ENCODE data around the gene ETV4.

Gene ETV4

DNA sequence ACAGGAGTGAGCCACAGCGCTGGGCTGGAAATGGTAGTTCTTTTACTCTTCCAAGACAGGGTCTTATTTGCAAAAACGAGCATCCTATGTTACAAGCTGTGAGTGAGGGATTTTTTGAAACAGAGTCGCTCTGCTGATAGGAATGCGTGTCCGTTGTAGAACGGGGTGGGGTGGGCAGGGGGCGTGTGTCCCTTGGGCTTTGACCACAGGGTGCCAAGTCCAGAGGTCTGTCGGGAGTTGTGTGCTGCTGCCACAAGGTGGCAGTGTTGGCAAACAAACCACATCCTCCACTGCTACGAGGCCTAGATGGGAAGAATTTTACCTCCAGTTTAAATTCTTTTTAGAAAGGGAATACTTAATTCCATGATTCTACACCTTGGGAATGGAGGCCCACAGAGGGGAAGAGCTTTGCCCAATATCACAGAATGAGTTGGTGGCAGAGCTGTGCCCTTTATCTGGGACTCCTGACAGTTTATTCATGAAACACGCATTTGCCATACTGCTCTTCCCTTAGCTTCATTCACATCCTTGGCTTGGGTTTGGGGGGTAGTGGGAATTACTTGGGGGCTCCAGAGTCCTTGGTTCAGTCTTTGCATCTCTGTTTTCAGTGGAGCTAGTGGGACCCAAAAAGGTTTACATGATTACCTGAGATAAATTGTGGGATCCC lies 30.6 kb upstream of the ETV4 start:
- H2AFZ ChIP-seq (ENCODE audit: low read length), result no peak overlapping the region
- H3K36me3 ChIP-seq (ENCODE audit: insufficient read depth, low read length), result no peaks in the 10 kb centered on the region
- no peaks in the 10 kb centered on the region for H3K79me2 ChIP-seq (ENCODE audit: insufficient read depth, low read length)
- H3K9me2 ChIP-seq (replicated peaks; ENCODE audit: low read depth, low read length), result no peaks in the 10 kb centered on the region
- H3K27me3 ChIP-seq (ENCODE audit: insufficient read depth, low read length, poor library complexity, severe bottlenecking), result no peaks in the 10 kb centered on the region
- no peaks in the 10 kb centered on the region for H3K9me3 ChIP-seq (ENCODE audit: insufficient read depth, low read depth, low read length)
- H3F3A ChIP-seq (ENCODE audit: low read depth), result no peaks in the 10 kb centered on the region
- H3K4me2 ChIP-seq (ENCODE audit: low read depth, low read length, poor library complexity, severe bottlenecking), result no peak overlapping the region
- H3K9ac ChIP-seq (ENCODE audit: low read depth, low read length, poor library complexity, severe bottlenecking), result no peak overlapping the region
- H3K4me3 ChIP-seq (ENCODE audit: low read length, poor library complexity, severe bottlenecking), result no peak overlapping the region
- no peaks in the 10 kb centered on the region for H4K20me1 ChIP-seq (ENCODE audit: insufficient read depth, low read length, poor library complexity, severe bottlenecking)
- H3K4me1 ChIP-seq (ENCODE audit: insufficient read depth, low read length, poor library complexity, severe bottlenecking), result peaks cover 2% of the 10 kb centered on the region
- TF ChIP-seq, protein P1, sequence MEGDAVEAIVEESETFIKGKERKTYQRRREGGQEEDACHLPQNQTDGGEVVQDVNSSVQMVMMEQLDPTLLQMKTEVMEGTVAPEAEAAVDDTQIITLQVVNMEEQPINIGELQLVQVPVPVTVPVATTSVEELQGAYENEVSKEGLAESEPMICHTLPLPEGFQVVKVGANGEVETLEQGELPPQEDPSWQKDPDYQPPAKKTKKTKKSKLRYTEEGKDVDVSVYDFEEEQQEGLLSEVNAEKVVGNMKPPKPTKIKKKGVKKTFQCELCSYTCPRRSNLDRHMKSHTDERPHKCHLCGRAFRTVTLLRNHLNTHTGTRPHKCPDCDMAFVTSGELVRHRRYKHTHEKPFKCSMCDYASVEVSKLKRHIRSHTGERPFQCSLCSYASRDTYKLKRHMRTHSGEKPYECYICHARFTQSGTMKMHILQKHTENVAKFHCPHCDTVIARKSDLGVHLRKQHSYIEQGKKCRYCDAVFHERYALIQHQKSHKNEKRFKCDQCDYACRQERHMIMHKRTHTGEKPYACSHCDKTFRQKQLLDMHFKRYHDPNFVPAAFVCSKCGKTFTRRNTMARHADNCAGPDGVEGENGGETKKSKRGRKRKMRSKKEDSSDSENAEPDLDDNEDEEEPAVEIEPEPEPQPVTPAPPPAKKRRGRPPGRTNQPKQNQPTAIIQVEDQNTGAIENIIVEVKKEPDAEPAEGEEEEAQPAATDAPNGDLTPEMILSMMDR (conservative IDR thresholded peaks at IDR 0.05; ENCODE audit: low read length), result peak; percentile 95
- no peak for TF ChIP-seq EZH2phosphoT487 (IDR thresholded peaks at IDR 0.05; ENCODE audit: borderline replicate concordance)

DNA sequence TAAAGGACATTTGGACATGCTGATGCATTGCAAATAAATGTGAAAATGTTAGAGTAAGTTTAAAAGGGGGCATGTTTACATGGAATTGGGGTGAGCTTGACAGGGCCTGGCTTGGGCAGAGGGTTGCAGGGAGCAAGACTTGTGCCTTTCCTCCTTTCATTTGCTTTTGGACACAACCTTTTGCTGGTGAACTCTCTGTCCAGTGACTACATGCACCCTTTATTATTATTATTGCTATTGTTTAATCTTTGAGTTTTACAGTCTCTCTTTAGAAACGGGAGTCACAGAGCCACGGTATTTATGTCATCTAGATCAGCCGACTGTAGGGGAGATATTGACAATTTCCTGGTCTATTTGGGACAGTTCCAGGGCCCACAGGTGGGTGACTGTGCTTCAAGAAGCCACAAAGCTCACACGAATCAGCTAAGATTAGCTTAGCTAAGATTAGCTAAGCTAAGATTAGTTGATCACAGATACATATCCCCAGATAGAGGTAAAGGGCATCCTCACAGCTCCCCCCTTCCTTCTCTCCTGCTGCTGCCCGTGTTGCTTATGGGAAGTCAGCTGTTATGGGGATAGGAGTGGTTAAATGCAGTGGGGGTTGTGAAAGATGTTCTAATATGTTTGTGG lies 28.9 kb upstream of the ETV4 start:
- Histone ChIP-seq H3K27me3 (ENCODE audit: insufficient read depth, low read length, poor library complexity, severe bottlenecking) (no peaks in the 10 kb centered on the region), H2AFZ (ENCODE audit: low read length) (no peak overlapping the region), H3K9ac (ENCODE audit: low read depth, low read length, poor library complexity, severe bottlenecking) (no peak overlapping the region), H3K79me2 (ENCODE audit: insufficient read depth, low read length) (no peaks in the 10 kb centered on the region), H3K9me2 (replicated peaks; ENCODE audit: low read depth, low read length) (no peaks in the 10 kb centered on the region), H3K4me3 (ENCODE audit: low read length, poor library complexity, severe bottlenecking) (no peak overlapping the region), H3F3A (ENCODE audit: low read depth) (no peaks in the 10 kb centered on the region), H3K4me2 (ENCODE audit: low read depth, low read length, poor library complexity, severe bottlenecking) (no peak overlapping the region), H3K36me3 (ENCODE audit: insufficient read depth, low read length) (no peaks in the 10 kb centered on the region), H3K9me3 (ENCODE audit: insufficient read depth, low read depth, low read length) (no peaks in the 10 kb centered on the region), H4K20me1 (ENCODE audit: insufficient read depth, low read length, poor library complexity, severe bottlenecking) (no peaks in the 10 kb centered on the region), H3K4me1 (ENCODE audit: insufficient read depth, low read length, poor library complexity, severe bottlenecking) (peaks cover 2% of the 10 kb centered on the region)
- TF ChIP-seq, protein P1 (conservative IDR thresholded peaks at IDR 0.05; ENCODE audit: low read length), result no peak
- TF ChIP-seq EZH2phosphoT487 (IDR thresholded peaks at IDR 0.05; ENCODE audit: borderline replicate concordance), result no peak

DNA sequence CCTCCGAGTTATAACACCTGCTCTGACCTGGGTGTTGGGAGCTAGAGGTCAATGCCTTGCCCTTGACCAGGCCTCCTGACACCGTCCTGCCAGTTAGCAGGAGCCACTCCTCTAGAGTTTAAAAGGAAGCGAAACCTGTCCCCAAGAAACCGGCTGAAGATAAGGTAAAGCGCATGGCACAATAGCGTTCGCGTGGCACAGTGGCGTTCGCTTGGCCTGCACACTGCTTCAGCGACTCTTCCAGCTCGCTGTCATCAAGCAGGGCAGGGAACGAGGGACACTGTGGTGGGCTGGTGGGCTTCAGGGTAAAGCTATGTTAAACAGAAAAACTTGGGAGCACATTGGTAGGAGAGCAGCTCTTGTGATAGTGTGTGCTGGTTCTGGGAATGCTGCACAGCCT lies 28.2 kb upstream of the ETV4 start:
- Histone ChIP-seq H3K9me3 (ENCODE audit: insufficient read depth, low read depth, low read length) (no peaks in the 10 kb centered on the region), H3K4me3 (ENCODE audit: low read length, poor library complexity, severe bottlenecking) (no peak overlapping the region), H3F3A (ENCODE audit: low read depth) (no peaks in the 10 kb centered on the region), H2AFZ (ENCODE audit: low read length) (no peak overlapping the region), H3K79me2 (ENCODE audit: insufficient read depth, low read length) (no peaks in the 10 kb centered on the region), H3K9ac (ENCODE audit: low read depth, low read length, poor library complexity, severe bottlenecking) (no peak overlapping the region), H3K4me2 (ENCODE audit: low read depth, low read length, poor library complexity, severe bottlenecking) (no peak overlapping the region), H3K27me3 (ENCODE audit: insufficient read depth, low read length, poor library complexity, severe bottlenecking) (no peaks in the 10 kb centered on the region), H3K9me2 (replicated peaks; ENCODE audit: low read depth, low read length) (no peaks in the 10 kb centered on the region), H3K36me3 (ENCODE audit: insufficient read depth, low read length) (no peaks in the 10 kb centered on the region), H4K20me1 (ENCODE audit: insufficient read depth, low read length, poor library complexity, severe bottlenecking) (no peaks in the 10 kb centered on the region), H3K4me1 (ENCODE audit: insufficient read depth, low read length, poor library complexity, severe bottlenecking) (peaks cover under 1% of the 10 kb centered on the region)
- TF ChIP-seq, protein P1 (conservative IDR thresholded peaks at IDR 0.05; ENCODE audit: low read length), result no peak
- no peak for TF ChIP-seq EZH2phosphoT487 (IDR thresholded peaks at IDR 0.05; ENCODE audit: borderline replicate concordance)
